NCI-H187 (cell line): ENCODE measurements around the gene MED7.

ENCODE experiments used
- DNase-seq, 2 experiments: peaks; one replicate each; lab custom pipeline; 2025; lab: John Stamatoyannopoulos, UW

Gene MED7

GRCh38 chr5:157106630-157107461 lies 35.8 kb downstream of the MED7 start:
- no peak for DNase-seq

- DNase-seq: no peak
Observed at GRCh38 chr5:157100140-157100679, 42.5 kb downstream of the MED7 start.

GRCh38 chr5:157088342-157088990 lies 54.2 kb downstream of the MED7 start:
- no peak for DNase-seq
